Prostate gland (tissue), 2 donors: ENCODE data around the gene SLC49A4. TPM values are rescaled to one million over a fixed set of nuclear protein-coding genes. Genes with fewer than 3 reads are reported as not detected.
A peak's percentile ranks its signal among the peaks of the same experiment; 100 is the strongest.

Experiments used
- DNase-seq: peaks from one replicate; pipeline ENCODE4 v3.0.0-alpha.2; 2019; ENCODE audit warnings: low spot score
- H3K27ac ChIP-seq, 2 donors: fragments of 200-600 bp; sonication (generic); 2 replicates each; pipeline ENCODE4 v1.5.1; 2017 to 2019
- H3K27me3 ChIP-seq: fragments of 200-600 bp; sonication (generic); replicated peaks from 2 replicates; pipeline ENCODE4 v1.5.1; 2019; ENCODE audit not compliant: insufficient read depth
- H3K36me3 ChIP-seq, 2 donors: fragments of 200-600 bp; sonication (generic); 1 replicate in 1 of 2; 2 replicates in 1 of 2; pipeline versions ENCODE4 v1.5.1 to v1.8.1; 2017 to 2019
- H3K4me1 ChIP-seq: fragments of 200-600 bp; sonication (generic); replicated peaks from 2 replicates; pipeline ENCODE4 v1.5.1; 2019
- H3K4me3 ChIP-seq, 2 donors: fragments of 200-600 bp; sonication (generic); 2 replicates each; pipeline ENCODE4 v1.5.1; 2017 to 2019
- H3K9me3 ChIP-seq: fragments of 200-600 bp; sonication (generic); 2 replicates; pipeline ENCODE4 v1.5.1; 2017
- CTCF ChIP-seq, 4 experiments: fragments of 200-600 bp in 2 of 4; fragments of 450-650 bp in 2 of 4; sonication (generic) in 2 of 4; IDR thresholded peaks; 1 replicate in 3 of 4; 2 replicates in 1 of 4; pipeline ENCODE4 v1.5.1; 2016 to 2019; ENCODE audit warnings: antibody characterized with exemption in 4 of 4, mild to moderate bottlenecking in 2 of 4, moderate library complexity in 2 of 4
- POLR2A ChIP-seq: fragments of 450-650 bp; IDR thresholded peaks from one replicate; pipeline ENCODE4 v1.6.1; 2016; ENCODE audit warnings: antibody characterized with exemption, mild to moderate bottlenecking
- POLR2AphosphoS5 ChIP-seq: sonication (generic); formaldehyde crosslinking; IDR thresholded peaks from one replicate; pipeline ENCODE4 v1.6.1; 2017; ENCODE audit warnings: antibody characterized with exemption
- WGBS: methylation state at CpG from one replicate; pipeline ENCODE4 v1.1.5; 2018; 5-methylcytosine and 5-hydroxymethylcytosine counted together
- intact Hi-C: fragments of 100-400 bp; cut with DNase I; formaldehyde crosslinking; loops from one replicate; pipeline ENCODE4 v1.14.2; 2022
- total RNA-seq, 2 donors: library from RNA; depleted of rRNA; stranded (reverse); fragments of >200 nt; gene quantifications; one replicate each; pipeline ENCODE4 v1.1.0, GENCODE V29; 2016

Gene SLC49A4
- total RNA-seq, 2 donors from 2014 or later = 26.7 to 34.7 TPM

- DNase-seq = no peak
- intact Hi-C loops = no loop called here
- H3K27me3 ChIP-seq = peaks cover 5% of the 10 kb centered on the region
- peak overlapping the region; percentile 3 to 14 for H3K4me3 ChIP-seq
- no peaks in the 10 kb centered on the region for H3K36me3 ChIP-seq
- H3K9me3 ChIP-seq = no peaks in the 10 kb centered on the region
- TF ChIP-seq POLR2A = no peak
- TF ChIP-seq CTCF (IDR thresholded peaks at IDR 0.05) = peak in 1 of 4 experiments; percentile 15
- WGBS = 9% methylated on average over 61 of the region's 68 CpGs
- H3K27ac ChIP-seq = no peak overlapping the region
- H3K4me1 ChIP-seq = no peaks in the 10 kb centered on the region
Measured at GRCh38 chr3:122921791-122922651, 127.2 kb downstream of the SLC49A4 start.

- WGBS = 83% methylated on average over 6 of the region's 6 CpGs
- Histone ChIP-seq H3K27me3 (peaks cover 5% of the 10 kb centered on the region), H3K36me3 (no peaks in the 10 kb centered on the region), H3K4me1 (no peaks in the 10 kb centered on the region), H3K4me3 (no peak overlapping the region), H3K9me3 (no peaks in the 10 kb centered on the region), H3K27ac (no peak overlapping the region)
- intact Hi-C loops = no loop called here
- DNase-seq = no peak
- TF ChIP-seq POLR2A (no peak), CTCF (IDR thresholded peaks at IDR 0.05) (no peak), POLR2AphosphoS5 (no peak)
Measured at GRCh38 chr3:122923611-122924010, 128.7 kb downstream of the SLC49A4 start.

GRCh38 chr3:122924056-122924455 lies 129.2 kb downstream of the SLC49A4 start:
- intact Hi-C loops = no loop called here
- H3K36me3 ChIP-seq = no peaks in the 10 kb centered on the region
- 88% methylated on average over 2 of the region's 2 CpGs for WGBS
- no peak overlapping the region for H3K4me3 ChIP-seq
- H3K27me3 ChIP-seq = peaks cover 5% of the 10 kb centered on the region
- H3K9me3 ChIP-seq = no peaks in the 10 kb centered on the region
- DNase-seq = no peak
- TF ChIP-seq POLR2A = no peak
- no peak for TF ChIP-seq CTCF (IDR thresholded peaks at IDR 0.05)
- no peak for TF ChIP-seq POLR2AphosphoS5
- no peaks in the 10 kb centered on the region for H3K4me1 ChIP-seq
- no peak overlapping the region for H3K27ac ChIP-seq

GRCh38 chr3:122925756-122926155 lies 130.9 kb downstream of the SLC49A4 start:
- Histone ChIP-seq H3K27ac (no peak overlapping the region), H3K27me3 (peaks cover 5% of the 10 kb centered on the region), H3K36me3 (no peaks in the 10 kb centered on the region), H3K4me3 (no peak overlapping the region), H3K9me3 (no peaks in the 10 kb centered on the region), H3K4me1 (no peaks in the 10 kb centered on the region)
- TF ChIP-seq POLR2AphosphoS5 = no peak
- no peak for TF ChIP-seq CTCF (IDR thresholded peaks at IDR 0.05)
- TF ChIP-seq POLR2A = no peak
- DNase-seq = no peak
- 95% methylated on average over 1 of the region's 1 CpG for WGBS
- intact Hi-C loops = no loop called here

- TF ChIP-seq POLR2AphosphoS5 = no peak
- TF ChIP-seq CTCF (IDR thresholded peaks at IDR 0.05) = no peak
- no peak for TF ChIP-seq POLR2A
- Histone ChIP-seq H3K4me1 (no peaks in the 10 kb centered on the region), H3K4me3 (no peak overlapping the region), H3K27ac (no peak overlapping the region), H3K9me3 (no peaks in the 10 kb centered on the region), H3K36me3 (no peaks in the 10 kb centered on the region), H3K27me3 (peaks cover 5% of the 10 kb centered on the region)
- intact Hi-C loops = no loop called here
- WGBS = 92% methylated on average over 20 of the region's 20 CpGs
- no peak for DNase-seq
Measured at GRCh38 chr3:122926322-122926721, 131.5 kb downstream of the SLC49A4 start.
